Activated CD4-positive, alpha-beta T cell treated with anti-CD3 and anti-CD28 coated beads for 36 hours (primary cell): Measurements from ENCODE around the gene MFSD6L. TPM values are rescaled to one million over a fixed set of nuclear protein-coding genes. Genes with fewer than 3 reads are reported as not detected.
A peak's percentile ranks its signal among the peaks of the same experiment; 100 is the strongest.

ENCODE experiments used
- ATAC-seq: fragments of 200-7000 bp; cut with Tn5 transposase; one replicate; pipeline ENCODE4 v1.10.0; 2021; ENCODE audit warnings: mild to moderate bottlenecking, moderate library complexity
- CTCF ChIA-PET: fragments of 350-600 bp; sonication (Branson Sonifier 250); formaldehyde crosslinking; loops from one replicate; lab custom pipeline; 2021; ENCODE audit warnings: antibody characterized with exemption; lab: Charles Lee
- POLR2A ChIA-PET: fragments of 350-600 bp; sonication (Branson Sonifier 250); formaldehyde crosslinking; loops from one replicate; lab custom pipeline; 2021; ENCODE audit warnings: antibody characterized with exemption, inconsistent platforms; lab: Charles Lee
- DNase-seq: peaks from one replicate; pipeline ENCODE4 v3.0.0-alpha.2; 2020
- H3K27ac Mint-ChIP-seq: one replicate; pipeline ENCODE4 v1.8.0; 2021; ENCODE audit warnings: mixed read lengths
- H3K27me3 Mint-ChIP-seq: one replicate; pipeline ENCODE4 v1.8.0; 2021; ENCODE audit warnings: mixed read lengths
- H3K36me3 Mint-ChIP-seq: one replicate; pipeline ENCODE4 v1.8.0; 2021; ENCODE audit warnings: low read depth, mixed read lengths
- H3K4me1 Mint-ChIP-seq: one replicate; pipeline ENCODE4 v1.8.0; 2021; ENCODE audit warnings: mixed read lengths
- H3K4me3 Mint-ChIP-seq: one replicate; pipeline ENCODE4 v1.8.0; 2021; ENCODE audit warnings: mild to moderate bottlenecking, moderate library complexity, mixed read lengths
- H3K9me3 Mint-ChIP-seq: one replicate; pipeline ENCODE4 v1.8.0; 2021; ENCODE audit warnings: low read depth, mixed read lengths
- intact Hi-C, 2 experiments: fragments of 100-400 bp; cut with DNase I in 1 of 2; cut with micrococcal nuclease in 1 of 2; formaldehyde crosslinking; loops; one replicate each; pipeline versions ENCODE4 v1.14.2 to v1.15.1; 2022 to 2024; cut with DNase I, micrococcal nuclease
- total RNA-seq, 2 experiments: library from RNA; stranded (reverse); gene quantifications; one replicate each; pipeline ENCODE4 v1.2.3, GENCODE V29; 2021

The MFSD6L gene
- total RNA-seq, 2 experiments from 2014 or later: 0.07 TPM

- Mint-ChIP-seq H3K4me1 (no peaks in the 10 kb centered on the region), H3K27ac (no peak overlapping the region), H3K9me3 (no peaks in the 10 kb centered on the region), H3K4me3 (no peak overlapping the region), H3K27me3 (no peaks in the 10 kb centered on the region), H3K36me3 (no peaks in the 10 kb centered on the region)
- ChIA-PET CTCF (interaction anchor here (0.6 to 0.9 kb wide), 2 partner anchors 58 to 91 kb away, joined by 3 read pairs; no protein-coding TSS in a partner anchor), POLR2A (no interaction called here)
- ATAC-seq (no peak), DNase-seq (no peak)
- intact Hi-C loops: no loop called here
Measured at GRCh38 chr17:8836821-8837562, 37.8 kb upstream of the MFSD6L start.

- no peak for DNase-seq
- intact Hi-C loops: no loop called here
- ATAC-seq: no peak
- POLR2A ChIA-PET: no interaction called here
- Mint-ChIP-seq H3K36me3 (no peaks in the 10 kb centered on the region), H3K4me3 (no peak overlapping the region), H3K27me3 (no peaks in the 10 kb centered on the region), H3K4me1 (no peaks in the 10 kb centered on the region), H3K9me3 (no peaks in the 10 kb centered on the region), H3K27ac (no peak overlapping the region)
- CTCF ChIA-PET: interaction anchor here (0.6 kb wide), 1 partner anchor 611 kb away, joined by 3 read pairs; no protein-coding TSS in a partner anchor
Measured at GRCh38 chr17:8835631-8836364, 36.6 kb upstream of the MFSD6L start.

- H3K27ac Mint-ChIP-seq: no peak overlapping the region
- no peaks in the 10 kb centered on the region for H3K27me3 Mint-ChIP-seq
- no peaks in the 10 kb centered on the region for H3K36me3 Mint-ChIP-seq
- ATAC-seq: no peak
- no peaks in the 10 kb centered on the region for H3K9me3 Mint-ChIP-seq
- intact Hi-C loops: no loop called here
- CTCF ChIA-PET: interaction anchor here (1.2 kb wide), 1 partner anchor 9 kb away, joined by 4 read pairs; no protein-coding TSS in a partner anchor
- no peak for DNase-seq
- no peak overlapping the region for H3K4me3 Mint-ChIP-seq
- H3K4me1 Mint-ChIP-seq: no peaks in the 10 kb centered on the region
- POLR2A ChIA-PET: no interaction called here
Measured at GRCh38 chr17:8835106-8835505, 35.9 kb upstream of the MFSD6L start.

GRCh38 chr17:8832711-8833352 lies 33.7 kb upstream of the MFSD6L start:
- ATAC-seq (peak; percentile 47), DNase-seq (peak; percentile 69)
- H3K4me3 Mint-ChIP-seq: no peak overlapping the region
- no peak overlapping the region for H3K27ac Mint-ChIP-seq
- no peaks in the 10 kb centered on the region for H3K27me3 Mint-ChIP-seq
- ChIA-PET POLR2A (interaction anchor here (0.6 kb wide), 1 partner anchor 41 kb away, joined by 3 read pairs; no protein-coding TSS in a partner anchor), CTCF (interaction anchor here (0.6 to 1.6 kb wide), 7 partner anchors 10 to 296 kb away, joined by 3 to 7 read pairs (median 4); no protein-coding TSS in a partner anchor)
- H3K36me3 Mint-ChIP-seq: no peaks in the 10 kb centered on the region
- H3K4me1 Mint-ChIP-seq: no peaks in the 10 kb centered on the region
- H3K9me3 Mint-ChIP-seq: no peaks in the 10 kb centered on the region
- intact Hi-C loops: no loop called here

GRCh38 chr17:8831234-8831849 lies 32.2 kb upstream of the MFSD6L start:
- intact Hi-C loops: no loop called here
- ATAC-seq (no peak), DNase-seq (no peak)
- CTCF ChIA-PET: interaction anchor here (0.8 to 1.2 kb wide), 2 partner anchors 86 to 349 kb away, joined by 3 read pairs; no protein-coding TSS in a partner anchor
- Mint-ChIP-seq H3K27me3 (no peaks in the 10 kb centered on the region), H3K9me3 (no peaks in the 10 kb centered on the region), H3K36me3 (no peaks in the 10 kb centered on the region), H3K27ac (no peak overlapping the region), H3K4me1 (no peaks in the 10 kb centered on the region), H3K4me3 (no peak overlapping the region)
- POLR2A ChIA-PET: no interaction called here

- ChIA-PET CTCF (interaction anchor here (0.5 kb wide), 1 partner anchor 594 kb away, joined by 4 read pairs; no protein-coding TSS in a partner anchor), POLR2A (no interaction called here)
- ATAC-seq (no peak), DNase-seq (no peak)
- intact Hi-C loops: no loop called here
- Mint-ChIP-seq H3K36me3 (no peaks in the 10 kb centered on the region), H3K27ac (no peak overlapping the region), H3K9me3 (peaks cover under 1% of the 10 kb centered on the region), H3K4me1 (no peaks in the 10 kb centered on the region), H3K4me3 (no peak overlapping the region), H3K27me3 (no peaks in the 10 kb centered on the region)
Measured at GRCh38 chr17:8830141-8830540, 31.0 kb upstream of the MFSD6L start.

- intact Hi-C loops: no loop called here
- DNase-seq: no peak
- no peak for ATAC-seq
- Mint-ChIP-seq H3K9me3 (peaks cover 7% of the 10 kb centered on the region), H3K4me3 (no peak overlapping the region), H3K27me3 (no peaks in the 10 kb centered on the region), H3K36me3 (no peaks in the 10 kb centered on the region), H3K4me1 (no peaks in the 10 kb centered on the region), H3K27ac (no peak overlapping the region)
- POLR2A ChIA-PET: no interaction called here
- CTCF ChIA-PET: interaction anchor here (0.5 kb wide), 1 partner anchor 595 kb away, joined by 4 read pairs; no protein-coding TSS in a partner anchor
Measured at GRCh38 chr17:8829036-8829941, 30.1 kb upstream of the MFSD6L start.

- peaks cover 7% of the 10 kb centered on the region for H3K9me3 Mint-ChIP-seq
- no peak overlapping the region for H3K4me3 Mint-ChIP-seq
- H3K27ac Mint-ChIP-seq: no peak overlapping the region
- no peaks in the 10 kb centered on the region for H3K27me3 Mint-ChIP-seq
- ChIA-PET POLR2A (no interaction called here), CTCF (no interaction called here)
- intact Hi-C loops: no loop called here
- no peaks in the 10 kb centered on the region for H3K36me3 Mint-ChIP-seq
- no peak for DNase-seq
- ATAC-seq: no peak
- no peaks in the 10 kb centered on the region for H3K4me1 Mint-ChIP-seq
Measured at GRCh38 chr17:8828517-8828875, 29.3 kb upstream of the MFSD6L start.

GRCh38 chr17:8826808-8827435 lies 27.8 kb upstream of the MFSD6L start:
- no peak for ATAC-seq
- intact Hi-C loops: no loop called here
- POLR2A ChIA-PET: no interaction called here
- Mint-ChIP-seq H3K36me3 (no peaks in the 10 kb centered on the region), H3K9me3 (peaks cover 7% of the 10 kb centered on the region), H3K4me3 (no peak overlapping the region), H3K27ac (no peak overlapping the region), H3K27me3 (no peaks in the 10 kb centered on the region), H3K4me1 (no peaks in the 10 kb centered on the region)
- no peak for DNase-seq
- CTCF ChIA-PET: no interaction called here

GRCh38 chr17:8825802-8826201 lies 26.6 kb upstream of the MFSD6L start:
- no peak overlapping the region for H3K27ac Mint-ChIP-seq
- no peak for DNase-seq
- no peak overlapping the region for H3K4me3 Mint-ChIP-seq
- H3K36me3 Mint-ChIP-seq: no peaks in the 10 kb centered on the region
- H3K4me1 Mint-ChIP-seq: no peaks in the 10 kb centered on the region
- no peak for ATAC-seq
- intact Hi-C loops: no loop called here
- POLR2A ChIA-PET: no interaction called here
- H3K9me3 Mint-ChIP-seq: peaks cover 7% of the 10 kb centered on the region
- CTCF ChIA-PET: interaction anchor here (1.0 to 2.3 kb wide), 5 partner anchors 17 to 172 kb away, joined by 3 to 7 read pairs (median 3); no protein-coding TSS in a partner anchor
- no peaks in the 10 kb centered on the region for H3K27me3 Mint-ChIP-seq
